GM19240 (cell line): ENCODE measurements around the gene DAZ2.
"Not testable (repeated sequence)": the region's sequence is repeated elsewhere in the genome, so short reads cannot be mapped to it uniquely, and the experiment has no call there.

Source experiments
- DNase-seq: peaks from one replicate; pipeline ENCODE4 v3.0.0; 2011; ENCODE audit warnings: low spot score; ENCODE audit not compliant: insufficient read length

Gene DAZ2

GRCh38 chrY:23219233-23219632, at the start of gene DAZ2:
Gene DAZ2, plus strand, starts transcription at chrY:23219533. Its CDS starts 208 bp downstream, at chrY:23219741.
- DNase-seq: not testable (repeated sequence)

DNA sequence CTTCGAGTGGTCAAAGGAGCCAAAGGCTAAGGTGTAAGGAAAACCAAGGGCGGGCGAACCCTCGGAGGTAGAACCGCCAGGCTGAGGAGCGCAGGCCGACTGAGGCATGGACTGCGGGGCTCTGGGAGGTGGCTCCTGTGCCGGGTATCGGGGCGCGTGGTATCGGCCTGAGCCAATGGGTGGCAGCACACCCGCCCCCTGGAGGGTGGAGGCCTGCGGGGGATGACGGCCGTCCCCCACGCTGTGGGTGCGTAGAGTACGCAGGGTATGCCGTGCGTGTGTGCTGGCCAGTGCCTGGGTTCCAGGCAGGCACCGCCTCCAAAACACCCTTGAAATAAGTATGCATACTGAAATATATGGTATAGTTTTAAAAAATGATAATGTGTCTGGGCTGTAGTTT, 20.4 kb upstream of the DAZ2 start, which contains the start of gene DAZ1:
Gene DAZ1 (minus strand): TSS at position 101 of the 400 bp plus-strand sequence. CDS start 208 bp downstream, outside the sequence.
- DNase-seq: not testable (repeated sequence)

- DNase-seq: not testable (repeated sequence)
Measured at GRCh38 chrY:23207455-23207854, 11.9 kb upstream of the DAZ2 start.

DNA sequence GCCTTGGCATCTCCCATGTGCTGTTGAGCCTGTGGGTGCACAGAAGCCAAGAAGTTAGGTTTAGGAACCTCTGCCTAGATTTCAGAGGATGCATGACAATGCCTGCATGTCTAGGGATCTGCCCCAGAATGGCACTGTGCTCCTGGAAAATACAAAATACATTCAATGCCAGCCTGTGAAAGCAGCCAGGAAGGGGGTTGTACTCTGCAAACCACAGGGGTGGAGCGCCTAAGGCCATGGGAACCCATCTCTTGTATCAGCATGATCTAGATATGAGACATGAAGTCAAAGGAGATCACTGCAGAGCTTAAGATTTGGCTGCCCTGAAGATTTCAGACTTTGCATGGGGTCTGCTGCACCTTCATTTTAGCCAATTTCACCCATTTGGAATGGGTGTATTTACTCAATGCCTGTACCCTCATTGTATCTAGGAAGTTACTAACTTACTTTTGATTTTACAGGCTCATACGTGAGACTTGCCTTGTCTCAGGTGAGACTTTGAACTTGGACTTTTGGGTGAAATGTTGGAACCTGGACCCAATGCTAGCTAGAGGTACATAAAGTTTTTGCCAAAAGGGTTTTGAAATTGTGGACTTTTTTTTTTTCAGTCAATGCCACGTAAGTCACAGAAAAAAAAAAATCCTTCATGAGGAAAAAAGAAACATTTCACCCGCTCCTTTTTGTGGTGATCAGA, 9.4 kb upstream of the DAZ2 start:
- not testable (repeated sequence) for DNase-seq

- not testable (repeated sequence) for DNase-seq
Measured at GRCh38 chrY:23210681-23211080, 8.7 kb upstream of the DAZ2 start.
